ENCODE measurements around the gene RPL10A. TPM values are rescaled to one million over a fixed set of nuclear protein-coding genes. Genes with fewer than 3 reads are reported as not detected.

Gene RPL10A
- polyA plus RNA-seq, 2 of the 4 experiments (the other 2 are of a cell fraction) = 1,150 to 1,645 TPM

DNA sequence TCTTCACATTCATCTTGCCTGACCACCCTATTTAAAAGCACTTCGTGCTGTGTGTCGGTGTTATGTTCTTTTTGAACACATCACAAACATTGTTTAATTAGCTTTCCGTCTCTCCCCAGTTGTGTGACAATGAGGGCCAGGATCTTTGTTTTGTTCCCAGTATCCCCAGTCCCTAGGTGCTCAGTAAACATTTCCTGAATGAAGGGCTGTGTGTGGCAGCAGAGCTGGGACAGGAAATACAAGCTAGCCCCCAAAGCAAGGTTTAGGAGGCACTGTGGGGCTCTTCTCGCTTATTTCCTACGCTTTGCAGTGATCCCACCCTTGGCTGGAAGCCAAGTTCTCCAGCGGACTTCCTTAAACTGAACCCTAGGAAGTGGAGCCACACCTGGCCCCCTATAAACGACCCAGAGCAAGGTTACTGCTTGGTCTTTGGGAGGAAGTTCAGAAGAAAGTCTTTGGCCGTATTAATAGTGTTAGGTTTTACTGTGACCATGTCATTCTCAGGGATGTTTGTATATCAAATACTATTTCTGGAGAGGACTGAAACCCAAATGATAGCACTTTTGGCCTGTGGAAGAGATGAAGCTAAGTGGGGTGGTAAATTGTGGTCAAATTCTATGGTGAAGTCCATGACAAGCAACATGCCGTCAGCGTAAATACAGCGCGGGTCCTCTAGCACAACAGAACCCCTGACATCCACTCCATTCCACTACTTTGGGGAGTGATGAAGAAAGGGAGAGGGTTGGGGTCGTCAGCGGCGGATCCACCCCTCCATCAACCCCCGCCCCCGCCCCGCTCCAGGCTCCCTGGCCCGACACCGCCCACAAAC, 16.6 kb upstream of the RPL10A start:
- no peaks in the 10 kb centered on the region for H3K9me3 ChIP-seq
- H3K27ac ChIP-seq = no peak overlapping the region
- H3K4me2 ChIP-seq = peak overlapping the region; percentile 94
- CTCF ChIA-PET = interaction anchor here (0.9 to 8.0 kb wide), 6 partner anchors 10 to 155 kb away, joined by 3 to 140 read pairs (median 6); partner anchors contain the start of genes PPARD and RPL10A
- DNase-seq (ENCODE audit: low read depth in 1 of 2, low spot score in 1 of 2) (no peak), FAIRE-seq (no peak), ATAC-seq (no peak)
- TF ChIP-seq FOSL2 (IDR thresholded peaks at IDR 0.05) = no peak
- TF ChIP-seq FOSL2 (CRISPR knock-in tag; IDR thresholded peaks at IDR 0.05) = no peak
- no peak for TF ChIP-seq ESRRA (IDR thresholded peaks at IDR 0.05; ENCODE audit: borderline replicate concordance, low read length)
- TF ChIP-seq NFE2L2 (conservative IDR thresholded peaks at IDR 0.05; ENCODE audit: low read length) = no peak
- TF ChIP-seq JUNB (IDR thresholded peaks at IDR 0.05) = no peak
- no peak for TF ChIP-seq CBX2 (IDR thresholded peaks at IDR 0.05; ENCODE audit: borderline replicate concordance, low read depth)
- TF ChIP-seq, protein P1, sequence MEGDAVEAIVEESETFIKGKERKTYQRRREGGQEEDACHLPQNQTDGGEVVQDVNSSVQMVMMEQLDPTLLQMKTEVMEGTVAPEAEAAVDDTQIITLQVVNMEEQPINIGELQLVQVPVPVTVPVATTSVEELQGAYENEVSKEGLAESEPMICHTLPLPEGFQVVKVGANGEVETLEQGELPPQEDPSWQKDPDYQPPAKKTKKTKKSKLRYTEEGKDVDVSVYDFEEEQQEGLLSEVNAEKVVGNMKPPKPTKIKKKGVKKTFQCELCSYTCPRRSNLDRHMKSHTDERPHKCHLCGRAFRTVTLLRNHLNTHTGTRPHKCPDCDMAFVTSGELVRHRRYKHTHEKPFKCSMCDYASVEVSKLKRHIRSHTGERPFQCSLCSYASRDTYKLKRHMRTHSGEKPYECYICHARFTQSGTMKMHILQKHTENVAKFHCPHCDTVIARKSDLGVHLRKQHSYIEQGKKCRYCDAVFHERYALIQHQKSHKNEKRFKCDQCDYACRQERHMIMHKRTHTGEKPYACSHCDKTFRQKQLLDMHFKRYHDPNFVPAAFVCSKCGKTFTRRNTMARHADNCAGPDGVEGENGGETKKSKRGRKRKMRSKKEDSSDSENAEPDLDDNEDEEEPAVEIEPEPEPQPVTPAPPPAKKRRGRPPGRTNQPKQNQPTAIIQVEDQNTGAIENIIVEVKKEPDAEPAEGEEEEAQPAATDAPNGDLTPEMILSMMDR (IDR thresholded peaks at IDR 0.05) = no peak
- TF ChIP-seq HOXA7 (CRISPR knock-in tag; IDR thresholded peaks at IDR 0.05) = no peak
- TF ChIP-seq REST (IDR thresholded peaks at IDR 0.05) = no peak
- TF ChIP-seq RARB (CRISPR knock-in tag; IDR thresholded peaks at IDR 0.05) = no peak
- no peak for TF ChIP-seq RFX5 (IDR thresholded peaks at IDR 0.05)
- TF ChIP-seq HOXB13 (CRISPR knock-in tag; IDR thresholded peaks at IDR 0.05; ENCODE audit: low read depth) = no peak
- no peak for TF ChIP-seq MAX (IDR thresholded peaks at IDR 0.05)
- TF ChIP-seq HDAC2 (IDR thresholded peaks at IDR 0.05) = no peak
- no peak for TF ChIP-seq EP300 (IDR thresholded peaks at IDR 0.05)
- TF ChIP-seq, protein P2, sequence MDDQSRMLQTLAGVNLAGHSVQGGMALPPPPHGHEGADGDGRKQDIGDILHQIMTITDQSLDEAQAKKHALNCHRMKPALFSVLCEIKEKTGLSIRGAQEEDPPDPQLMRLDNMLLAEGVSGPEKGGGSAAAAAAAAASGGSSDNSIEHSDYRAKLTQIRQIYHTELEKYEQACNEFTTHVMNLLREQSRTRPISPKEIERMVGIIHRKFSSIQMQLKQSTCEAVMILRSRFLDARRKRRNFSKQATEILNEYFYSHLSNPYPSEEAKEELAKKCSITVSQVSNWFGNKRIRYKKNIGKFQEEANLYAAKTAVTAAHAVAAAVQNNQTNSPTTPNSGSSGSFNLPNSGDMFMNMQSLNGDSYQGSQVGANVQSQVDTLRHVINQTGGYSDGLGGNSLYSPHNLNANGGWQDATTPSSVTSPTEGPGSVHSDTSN (IDR thresholded peaks at IDR 0.05) = no peak
- TF ChIP-seq, protein P3, sequence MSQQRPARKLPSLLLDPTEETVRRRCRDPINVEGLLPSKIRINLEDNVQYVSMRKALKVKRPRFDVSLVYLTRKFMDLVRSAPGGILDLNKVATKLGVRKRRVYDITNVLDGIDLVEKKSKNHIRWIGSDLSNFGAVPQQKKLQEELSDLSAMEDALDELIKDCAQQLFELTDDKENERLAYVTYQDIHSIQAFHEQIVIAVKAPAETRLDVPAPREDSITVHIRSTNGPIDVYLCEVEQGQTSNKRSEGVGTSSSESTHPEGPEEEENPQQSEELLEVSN (IDR thresholded peaks at IDR 0.05; ENCODE audit: borderline replicate concordance, low read depth) = no peak
- no peak for TF ChIP-seq RNF2 (IDR thresholded peaks at IDR 0.05; ENCODE audit: borderline replicate concordance, low read depth)
- TF ChIP-seq ELK1 (IDR thresholded peaks at IDR 0.05; ENCODE audit: low read depth, low read length) = no peak
- no peak for TF ChIP-seq TP53 (CRISPR knock-in tag; IDR thresholded peaks at IDR 0.05)
- H3K4me1 ChIP-seq = peaks cover 5% of the 10 kb centered on the region; the same call in 2 of the 3 replicates
- POLR2A ChIA-PET = no interaction called here
- 20% methylated on average over 15 of the region's 20 CpGs for WGBS (ENCODE audit: missing lambda C conversion rate)
- H3K4me3 ChIP-seq = peak overlapping the region; percentile 91

All from A549 (cell line).